H9 (cell line): ENCODE measurements around the gene SLC39A10. TPM values are rescaled to one million over a fixed set of nuclear protein-coding genes. Genes with fewer than 3 reads are reported as not detected.

Source experiments
- DNase-seq: peaks from one replicate; pipeline ENCODE4 v3.0.0-alpha.2; 2017
- H2AFZ ChIP-seq: one replicate; pipeline ENCODE4 v1.6.1; 2013; ENCODE audit warnings: mild to moderate bottlenecking, low read length, control low read depth, moderate library complexity
- H2AK5ac ChIP-seq: 2 replicates; pipeline ENCODE4 v1.6.1; 2013; ENCODE audit warnings: low read length, control low read depth, mixed read lengths; ENCODE audit not compliant: insufficient read length
- H2BK120ac ChIP-seq: one replicate; pipeline ENCODE4 v1.6.1; 2013; ENCODE audit warnings: low read depth, mild to moderate bottlenecking, low read length, control low read depth, inconsistent platforms; ENCODE audit not compliant: poor library complexity, severe bottlenecking
- H2BK12ac ChIP-seq: 2 replicates; pipeline ENCODE4 v1.6.1; 2013; ENCODE audit warnings: low read length, control low read depth, mixed read lengths, low read depth; ENCODE audit not compliant: insufficient read length
- H2BK15ac ChIP-seq: 2 replicates; pipeline ENCODE4 v1.6.1; 2013; ENCODE audit warnings: low read depth, low read length, control low read depth
- H2BK20ac ChIP-seq: one replicate; pipeline ENCODE4 v1.6.1; 2013; ENCODE audit warnings: low read depth, mild to moderate bottlenecking, low read length, control low read depth, inconsistent platforms; ENCODE audit not compliant: poor library complexity, severe bottlenecking
- H2BK5ac ChIP-seq: 2 replicates; pipeline ENCODE4 v1.6.1; 2013; ENCODE audit warnings: low read length, control low read depth, mixed read lengths; ENCODE audit not compliant: insufficient read length
- H3K14ac ChIP-seq: 2 replicates; pipeline ENCODE4 v1.6.1; 2013; ENCODE audit warnings: low read length, control low read depth; ENCODE audit not compliant: insufficient read depth
- H3K18ac ChIP-seq: 2 replicates; pipeline ENCODE4 v1.6.1; 2013; ENCODE audit warnings: low read depth, mild to moderate bottlenecking, mixed read lengths, low read length, control low read depth; ENCODE audit not compliant: insufficient read length
- H3K23ac ChIP-seq: 2 replicates; pipeline ENCODE4 v1.6.1; 2013; ENCODE audit warnings: low read length, control low read depth, mixed read lengths, low read depth; ENCODE audit not compliant: insufficient read length
- H3K23me2 ChIP-seq: 2 replicates; pipeline ENCODE4 v1.6.1; 2013; ENCODE audit warnings: low read depth, mild to moderate bottlenecking, mixed read lengths, low read length, control low read depth; ENCODE audit not compliant: insufficient read length, poor library complexity, severe bottlenecking
- H3K27ac ChIP-seq: 2 replicates; pipeline ENCODE4 v1.5.1; 2013; ENCODE audit warnings: low read length, control low read depth, mixed read lengths, low read depth; ENCODE audit not compliant: insufficient read length
- H3K27me3 ChIP-seq: 2 replicates; pipeline ENCODE4 v1.6.1; 2013; ENCODE audit warnings: low read length, control low read depth, inconsistent platforms; ENCODE audit not compliant: insufficient read depth
- H3K4ac ChIP-seq: 2 replicates; pipeline ENCODE4 v1.6.1; 2013; ENCODE audit warnings: low read depth, mild to moderate bottlenecking, control low read depth, inconsistent platforms, low read length, moderate library complexity
- H3K4me1 ChIP-seq: 2 replicates; pipeline ENCODE4 v1.6.1; 2013; ENCODE audit warnings: low read length, control low read depth, inconsistent platforms; ENCODE audit not compliant: insufficient read depth
- H3K4me2 ChIP-seq: 2 replicates; pipeline ENCODE4 v1.6.1; 2013; ENCODE audit warnings: low read length, control low read depth, mixed read lengths; ENCODE audit not compliant: insufficient read length, insufficient read depth
- H3K56ac ChIP-seq: 2 replicates; pipeline ENCODE4 v1.6.1; 2013; ENCODE audit warnings: low read depth, mild to moderate bottlenecking, mixed read lengths, low read length, control low read depth; ENCODE audit not compliant: insufficient read length
- H3K79me1 ChIP-seq: 2 replicates; pipeline ENCODE4 v1.6.1; 2013; ENCODE audit warnings: low read depth, mild to moderate bottlenecking, moderate library complexity, low read length, control low read depth, inconsistent platforms; ENCODE audit not compliant: insufficient read depth, poor library complexity, severe bottlenecking
- H3K79me2 ChIP-seq: 2 replicates; pipeline ENCODE4 v1.6.1; 2013; ENCODE audit warnings: low read length, control low read depth, inconsistent platforms; ENCODE audit not compliant: insufficient read depth
- H3K9ac ChIP-seq: 2 replicates; pipeline ENCODE4 v1.6.1; 2013; ENCODE audit warnings: low read length, control low read depth, mixed read lengths; ENCODE audit not compliant: insufficient read length; ENCODE audit errors: extremely low read depth
- H3K9me3 ChIP-seq: one replicate; pipeline ENCODE4 v1.6.1; 2013; ENCODE audit warnings: low read depth, low read length, inconsistent platforms; ENCODE audit not compliant: control insufficient read depth
- H3T11ph ChIP-seq: one replicate; pipeline ENCODE4 v1.6.1; 2013; ENCODE audit warnings: mild to moderate bottlenecking, low read length, control low read depth, inconsistent platforms
- H4K20me1 ChIP-seq: one replicate; pipeline ENCODE4 v1.6.1; 2013; ENCODE audit not compliant: control insufficient read depth, insufficient read length, insufficient read depth
- H4K5ac ChIP-seq: 2 replicates; pipeline ENCODE4 v1.6.1; 2013; ENCODE audit warnings: low read depth, mild to moderate bottlenecking, mixed read lengths, low read length, control low read depth; ENCODE audit not compliant: insufficient read length
- H4K8ac ChIP-seq: replicated peaks from 2 replicates; pipeline ENCODE4 v1.6.1; 2013; ENCODE audit warnings: low read length, control low read depth, mixed read lengths, low read depth; ENCODE audit not compliant: insufficient read length
- H4K91ac ChIP-seq: 2 replicates; pipeline ENCODE4 v1.6.1; 2013; ENCODE audit warnings: low read depth, mild to moderate bottlenecking, moderate library complexity, mixed read lengths, low read length, control low read depth; ENCODE audit not compliant: insufficient read length
- H3K27ac Mint-ChIP-seq, 3 experiments: 2 replicates in 2 of 3; 3 replicates in 1 of 3; pipeline ENCODE4 v1.8.0; 2020 to 2021; ENCODE audit warnings: mixed read lengths in 3 of 3, mild to moderate bottlenecking in 1 of 3, moderate library complexity in 1 of 3
- H3K27me3 Mint-ChIP-seq: 2 replicates; pipeline ENCODE4 v1.8.0; 2021; ENCODE audit warnings: low read depth, mild to moderate bottlenecking, moderate library complexity, mixed read lengths
- H3K36me3 Mint-ChIP-seq, 3 experiments: 2 replicates in 2 of 3; 3 replicates in 1 of 3; pipeline ENCODE4 v1.8.0; 2020 to 2021; ENCODE audit warnings: low read depth in 3 of 3, mixed read lengths in 3 of 3; ENCODE audit not compliant: insufficient read depth in 1 of 3
- H3K4me1 Mint-ChIP-seq, 2 experiments: 2 replicates each; pipeline ENCODE4 v1.8.0; 2020; ENCODE audit warnings: mixed read lengths in 2 of 2
- H3K4me3 Mint-ChIP-seq, 2 experiments: 2 replicates in 1 of 2; 3 replicates in 1 of 2; pipeline ENCODE4 v1.8.0; 2020 to 2021; ENCODE audit warnings: mild to moderate bottlenecking in 2 of 2, mixed read lengths in 2 of 2, moderate library complexity in 1 of 2
- H3K9me3 Mint-ChIP-seq, 2 experiments: 2 replicates in 1 of 2; 3 replicates in 1 of 2; pipeline ENCODE4 v1.8.0; 2020; ENCODE audit warnings: mild to moderate bottlenecking in 2 of 2, mixed read lengths in 2 of 2, moderate library complexity in 1 of 2
- CTCF ChIP-seq: fragments of 200-600 bp; sonication (generic); conservative IDR thresholded peaks from 3 replicates; pipeline ENCODE4 v1.8.0; 2021; ENCODE audit warnings: antibody characterized with exemption, mild to moderate bottlenecking
- total RNA-seq: library from RNA; stranded (reverse); gene quantifications from 2 replicates; pipeline ENCODE4 v1.2.1, GENCODE V29; 2021

Gene SLC39A10
- total RNA-seq, 1 experiment from 2014 or later: 161 TPM

DNA sequence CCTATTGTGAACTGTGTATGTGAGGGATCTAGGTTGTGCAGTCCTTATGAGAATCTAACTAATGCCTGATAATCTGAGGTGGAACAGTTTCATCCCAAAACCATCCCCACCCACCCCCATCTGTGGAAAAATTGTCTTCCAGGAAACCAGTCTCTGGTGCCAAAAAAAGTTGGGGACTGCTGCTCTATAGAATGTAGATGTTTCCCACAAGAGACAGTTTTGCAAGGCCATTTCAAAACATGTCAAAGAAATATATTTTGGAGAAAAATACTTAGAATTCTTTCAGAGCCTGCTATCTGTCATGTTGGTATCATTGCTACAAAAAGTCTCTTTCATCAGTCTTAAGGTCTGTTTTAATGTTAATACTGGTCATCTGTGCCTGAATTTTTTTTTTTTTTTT lies 4.1 kb upstream of the SLC39A10 start:
- no peak overlapping the region for H3K23ac ChIP-seq
- H2AFZ ChIP-seq: no peak overlapping the region
- H2BK12ac ChIP-seq: no peak overlapping the region
- H4K91ac ChIP-seq: no peak overlapping the region
- H3K4me2 ChIP-seq: no peak overlapping the region
- H2BK5ac ChIP-seq: no peak overlapping the region
- no peak overlapping the region for H3K56ac ChIP-seq
- H2BK15ac ChIP-seq: no peak overlapping the region
- H3K4me1 ChIP-seq: no peaks in the 10 kb centered on the region; the same call in 1 of the 2 replicates
- H2BK20ac ChIP-seq: no peak overlapping the region
- no peak overlapping the region for H3T11ph ChIP-seq
- Mint-ChIP-seq H3K4me1 (peaks cover 12 to 14% of the 10 kb centered on the region in 2 experiments), H3K4me3 (no peak overlapping the region), H3K27me3 (no peaks in the 10 kb centered on the region; the same call in 1 of the 2 replicates), H3K27ac (no peak overlapping the region), H3K9me3 (0 out of 5 replicates have a peak, but pooled peaks cover 0 to 2% of the 10 kb centered on the region in 2 experiments), H3K36me3 (peaks cover 0 to under 1% (median 0%) of the 10 kb centered on the region in 3 experiments; a peak in 2 of 7 replicates)
- H3K9me3 ChIP-seq: no peaks in the 10 kb centered on the region
- no peak overlapping the region for H3K9ac ChIP-seq
- DNase-seq: no peak
- H3K27me3 ChIP-seq: no peaks in the 10 kb centered on the region
- H4K20me1 ChIP-seq: no peaks in the 10 kb centered on the region
- no peak overlapping the region for H2AK5ac ChIP-seq
- no peak overlapping the region for H3K14ac ChIP-seq
- no peaks in the 10 kb centered on the region; the same call in 1 of the 2 replicates for H3K79me2 ChIP-seq
- H4K5ac ChIP-seq: no peak overlapping the region
- H3K4ac ChIP-seq: no peak overlapping the region
- TF ChIP-seq CTCF: no peak
- no peak overlapping the region for H3K18ac ChIP-seq
- H3K27ac ChIP-seq: no peak overlapping the region
- H3K79me1 ChIP-seq: no peaks in the 10 kb centered on the region
- H3K23me2 ChIP-seq: peaks cover 5% of the 10 kb centered on the region
- H4K8ac ChIP-seq: no peak overlapping the region
- H2BK120ac ChIP-seq: no peak overlapping the region
